HG03469 (cell line): ENCODE measurements around the gene ADGRB3.
"Not testable (repeated sequence)": the region's sequence is repeated elsewhere in the genome, so short reads cannot be mapped to it uniquely, and the experiment has no call there.

Experiments used
- ATAC-seq: cut with Tn5 transposase; IDR thresholded peaks from one replicate; pipeline ENCODE4 v1.9.1; 2021; ENCODE audit warnings: mild to moderate bottlenecking, moderate library complexity, moderate number of reproducible peaks; ENCODE audit not compliant: unreplicated experiment

The ADGRB3 gene

DNA sequence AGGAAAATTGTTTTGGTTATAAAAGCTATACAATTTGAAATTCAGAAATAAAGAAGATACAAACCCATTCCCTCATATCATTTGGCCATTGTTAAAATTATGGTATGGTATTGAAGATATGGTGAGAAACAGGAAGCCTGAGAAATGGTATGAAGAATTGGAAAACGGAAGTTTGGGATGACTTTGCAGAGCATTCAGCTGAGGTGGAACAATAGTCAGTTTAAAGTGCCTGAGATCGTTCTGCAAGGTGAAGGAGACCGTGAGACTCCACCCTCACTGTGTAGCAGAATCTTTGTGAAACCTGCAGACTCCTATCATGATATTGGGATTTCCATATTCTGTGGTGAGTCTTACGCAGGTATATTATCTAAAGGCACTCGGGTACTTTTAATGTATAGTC lies 97.3 kb downstream of the ADGRB3 start:
- ATAC-seq, result no peak

DNA sequence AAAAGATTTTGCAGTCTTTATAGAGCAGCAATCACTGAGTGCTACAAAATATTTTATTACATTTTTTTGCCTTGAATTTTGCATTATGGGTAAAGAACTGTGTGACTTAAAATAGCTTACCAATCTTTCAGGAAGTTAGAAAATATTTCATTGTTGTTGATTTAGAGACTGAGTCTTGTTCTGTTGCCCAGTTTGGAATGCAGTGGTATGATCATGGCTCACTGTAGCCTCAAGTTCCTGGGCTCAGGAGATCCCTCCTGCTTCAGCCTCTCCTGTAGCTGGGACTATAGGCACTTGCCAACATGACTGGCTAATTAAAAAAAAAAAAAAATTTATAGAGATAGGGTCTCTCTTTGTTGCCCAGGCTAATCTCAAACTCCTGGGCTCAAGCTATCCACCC lies 100.8 kb downstream of the ADGRB3 start:
- no peak for ATAC-seq

DNA sequence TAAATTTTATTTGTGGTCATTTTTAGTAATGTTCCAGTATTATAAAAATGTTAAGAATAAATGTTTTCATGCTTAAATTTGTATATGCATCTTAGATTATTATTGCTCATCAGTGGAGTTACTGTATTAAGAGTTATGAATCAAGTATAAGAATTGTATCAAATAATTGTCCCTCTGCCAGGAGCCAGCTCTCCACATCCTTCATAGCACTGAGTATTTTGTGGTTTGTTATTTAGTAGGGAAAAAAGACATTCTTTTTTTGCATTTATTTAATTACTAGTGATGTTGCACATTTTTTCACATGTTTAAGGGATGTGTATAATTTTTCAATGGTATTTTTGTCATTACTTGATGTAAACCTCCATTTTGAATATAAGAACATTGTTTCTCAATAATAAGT lies 102.0 kb downstream of the ADGRB3 start:
- ATAC-seq, result no peak

DNA sequence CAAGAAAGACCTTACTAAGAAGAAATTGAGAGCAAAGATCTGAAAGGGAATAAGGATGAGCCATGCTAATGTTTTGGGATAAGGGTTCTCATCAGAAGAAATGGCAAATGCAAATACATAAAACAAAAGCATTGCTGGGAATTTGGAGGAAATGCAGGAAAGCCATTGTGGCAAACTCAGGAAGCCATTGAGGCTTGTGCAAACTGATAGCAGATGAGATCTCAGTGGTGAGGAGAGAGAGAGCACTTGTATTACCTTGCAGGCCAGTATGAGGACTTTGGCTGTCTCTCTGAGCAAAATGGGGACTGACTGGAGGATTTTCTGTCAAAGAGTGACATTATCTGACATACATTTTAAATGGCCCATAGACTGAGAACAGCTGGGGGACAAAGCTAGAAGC lies 103.0 kb downstream of the ADGRB3 start:
- ATAC-seq, result no peak

DNA sequence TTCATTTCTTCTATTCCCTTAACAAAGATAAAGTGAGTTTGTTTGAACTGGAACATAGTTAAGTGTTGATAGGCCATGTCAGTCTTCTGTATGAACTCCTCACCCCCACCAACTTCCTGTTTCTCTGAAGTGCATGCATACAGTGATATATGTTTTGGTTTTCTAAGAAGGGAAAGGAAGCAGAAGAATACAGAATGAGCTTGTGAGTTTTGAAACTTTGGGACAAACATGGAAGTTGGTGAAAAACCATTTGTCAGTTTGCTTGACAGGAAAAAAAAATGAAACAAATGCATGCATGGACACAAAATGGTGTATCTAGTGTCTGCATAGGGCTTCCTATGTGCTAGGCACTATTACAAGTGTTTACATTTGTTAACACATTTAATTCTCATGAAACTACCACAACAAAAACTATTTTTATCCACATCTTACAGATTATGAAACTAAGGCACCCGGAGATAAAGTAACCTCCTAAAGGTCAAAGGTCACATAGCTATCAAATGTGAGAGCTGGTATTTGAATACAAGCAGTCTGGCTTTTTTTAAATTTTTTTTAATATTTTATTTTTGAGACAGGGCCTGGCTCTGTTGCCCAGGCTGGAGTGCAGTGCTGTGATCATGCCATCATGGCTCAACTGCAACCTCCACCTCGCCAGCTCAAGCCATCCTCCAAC lies 105.9 kb downstream of the ADGRB3 start:
- ATAC-seq, result peak; percentile 44

DNA sequence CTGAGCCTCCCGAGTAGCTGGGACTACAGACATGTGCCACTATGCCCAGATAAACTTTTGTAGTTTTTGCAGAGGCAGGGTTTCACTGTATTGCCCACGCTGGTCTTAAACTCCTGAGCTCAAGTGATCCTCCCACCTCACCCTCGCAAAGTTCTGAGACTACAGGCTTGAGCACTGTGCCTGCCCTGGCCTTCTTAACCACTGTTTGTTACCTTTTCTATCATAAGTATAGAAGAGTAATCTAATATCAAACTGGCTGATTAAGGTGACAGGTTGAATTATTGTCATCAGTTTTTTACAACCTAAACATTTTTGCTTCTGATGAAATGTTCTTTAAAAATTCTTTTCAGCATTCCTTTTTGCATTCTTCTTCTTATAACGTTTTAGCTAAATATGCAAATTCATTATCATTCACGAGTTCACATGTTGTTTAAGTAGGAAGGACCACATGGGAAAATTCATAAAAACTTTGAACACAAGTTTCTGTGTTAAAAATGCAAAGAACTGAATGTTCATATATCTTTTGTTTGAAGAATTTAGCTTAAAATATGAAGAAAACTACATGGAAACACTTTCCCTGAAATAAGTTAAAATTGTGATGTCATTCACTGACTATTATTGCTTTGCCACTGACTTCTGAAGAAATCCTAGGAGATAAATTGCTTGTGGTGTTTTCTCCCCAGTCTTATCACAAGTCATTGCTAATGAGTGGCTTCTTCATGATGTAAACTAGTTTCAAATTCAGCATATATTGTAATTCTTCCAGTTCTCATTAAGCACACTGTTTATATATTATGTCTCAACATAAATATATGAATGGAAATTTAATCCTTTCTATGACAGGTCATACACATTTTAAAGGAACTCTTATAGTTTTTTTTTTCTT lies 106.7 kb downstream of the ADGRB3 start:
- no peak for ATAC-seq

DNA sequence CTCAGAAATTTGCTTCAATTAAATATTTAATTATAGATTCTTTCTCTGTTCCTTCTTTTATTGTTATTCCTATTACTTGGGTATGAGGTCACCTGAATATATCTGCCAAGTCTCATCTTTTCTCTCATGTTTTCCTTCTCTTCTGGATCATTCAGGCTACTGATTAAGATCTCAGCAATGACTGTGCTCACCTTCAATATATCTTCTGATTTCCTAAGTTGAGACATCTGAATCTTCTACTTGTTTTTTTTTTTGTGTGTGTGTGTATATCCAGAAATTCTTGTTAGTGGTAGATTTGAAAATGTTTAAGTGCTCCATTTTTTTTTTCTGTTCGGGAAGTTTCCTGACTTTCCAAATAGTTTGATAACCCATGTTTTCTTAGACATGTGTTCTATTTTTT lies 108.0 kb downstream of the ADGRB3 start:
- ATAC-seq, result no peak

DNA sequence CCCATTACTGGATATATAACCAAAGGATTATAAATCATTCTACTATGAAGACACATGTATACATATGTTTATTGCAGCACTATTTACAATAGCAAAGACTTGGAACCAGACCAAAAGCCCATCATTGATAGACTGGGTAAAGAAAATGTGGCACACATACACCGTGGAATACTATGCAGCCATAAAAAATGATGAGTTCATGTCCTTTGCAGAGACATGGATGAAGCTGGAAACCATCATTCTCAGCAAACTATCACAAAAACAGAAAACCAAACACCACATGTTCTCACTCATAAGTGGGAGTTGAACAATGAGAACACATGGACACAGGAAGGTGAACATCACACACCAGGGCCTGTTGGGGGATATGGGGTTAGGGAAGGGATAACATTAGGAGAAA lies 109.3 kb downstream of the ADGRB3 start:
- ATAC-seq, result not testable (repeated sequence)

DNA sequence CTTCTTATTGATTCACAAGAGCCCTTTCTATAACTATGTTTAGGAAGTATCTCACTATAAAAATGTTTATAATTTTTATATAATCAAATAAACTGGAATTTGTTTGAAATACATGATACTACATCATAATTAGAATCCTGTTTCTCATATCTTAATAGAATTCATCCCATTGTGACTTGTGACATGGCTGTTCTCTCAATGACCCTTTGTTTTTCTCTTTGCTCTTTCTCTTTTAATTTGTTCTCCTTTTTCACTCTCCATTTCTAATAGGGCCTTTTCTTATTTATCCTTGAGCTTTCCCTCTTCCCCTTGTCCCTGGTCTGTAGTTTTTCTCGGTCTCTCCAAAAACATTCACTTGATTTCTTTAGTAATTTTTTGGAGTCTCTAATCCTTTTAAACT lies 111.3 kb downstream of the ADGRB3 start:
- no peak for ATAC-seq

DNA sequence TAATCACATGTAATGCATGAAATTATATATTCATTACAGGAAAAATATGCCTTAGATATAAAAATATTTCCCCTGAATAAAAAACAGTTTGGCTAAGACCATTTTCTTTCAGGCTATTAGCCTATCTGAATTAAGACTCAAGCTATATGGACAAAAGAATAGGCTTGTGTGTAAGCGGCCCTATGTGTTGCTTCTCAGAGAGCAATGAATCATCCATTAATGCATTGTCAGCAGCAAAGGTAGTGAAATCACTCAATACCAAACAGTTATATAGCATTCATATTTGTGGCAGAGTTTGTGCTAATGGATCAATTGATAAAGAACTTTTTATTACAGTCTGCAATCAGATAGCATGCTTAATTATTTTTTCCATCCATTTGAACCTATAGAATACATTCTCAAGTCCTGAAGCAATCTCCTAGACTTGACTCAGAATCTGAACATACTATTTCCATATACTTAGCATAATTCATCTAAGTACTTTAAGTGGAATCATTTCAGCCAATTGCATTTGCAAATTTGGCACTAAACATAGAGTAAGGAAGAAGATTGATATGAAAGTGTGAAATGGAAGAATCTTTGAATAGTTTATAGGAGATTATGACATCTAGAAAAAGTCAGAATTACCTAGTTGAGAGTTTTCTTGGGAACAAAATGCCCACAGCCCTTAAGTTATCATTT lies 112.2 kb downstream of the ADGRB3 start:
- no peak for ATAC-seq

DNA sequence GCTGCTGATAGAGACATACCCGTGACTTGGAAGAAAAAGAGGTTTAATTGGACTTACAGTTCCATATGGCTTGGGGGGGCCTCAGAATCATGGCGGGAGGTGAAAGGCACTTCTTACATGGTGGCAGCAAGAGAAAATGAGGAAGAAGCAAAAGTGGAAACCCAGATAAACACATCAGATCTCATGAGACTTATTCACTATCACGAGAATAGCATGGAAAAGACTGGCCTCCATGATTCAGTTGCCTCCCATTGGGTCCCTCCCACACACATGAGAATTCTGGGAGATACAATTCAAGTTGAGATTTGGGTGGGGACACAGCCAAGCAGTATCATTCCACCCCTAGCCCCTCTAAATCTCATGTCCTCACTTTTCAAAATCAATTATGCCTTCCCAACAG lies 112.8 kb downstream of the ADGRB3 start:
- ATAC-seq, result not testable (repeated sequence)

DNA sequence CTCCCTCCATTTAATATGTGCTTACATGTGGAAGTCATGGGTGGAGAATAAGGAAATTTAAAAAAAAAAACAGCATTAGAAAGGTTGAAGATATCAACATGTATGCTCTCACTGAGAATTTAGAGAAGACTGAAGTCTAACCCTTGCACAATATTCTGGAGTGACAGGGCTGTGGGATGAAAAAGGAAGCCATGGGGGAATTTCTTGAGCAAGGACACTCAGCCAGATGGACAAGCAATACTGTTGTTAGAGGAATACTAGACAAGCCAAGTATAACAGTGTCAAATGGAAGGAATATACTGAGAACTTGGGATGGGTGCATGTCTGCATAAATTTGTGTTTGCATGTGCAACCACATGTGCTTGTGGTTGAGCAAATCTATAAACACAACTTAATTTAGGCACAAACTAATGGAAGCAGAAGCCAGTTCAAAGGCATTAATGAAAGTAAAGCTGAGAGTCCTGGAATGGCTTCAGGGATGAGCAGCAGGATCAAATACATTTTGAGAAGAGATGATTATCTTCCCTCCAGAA lies 119.7 kb downstream of the ADGRB3 start:
- ATAC-seq, result no peak

DNA sequence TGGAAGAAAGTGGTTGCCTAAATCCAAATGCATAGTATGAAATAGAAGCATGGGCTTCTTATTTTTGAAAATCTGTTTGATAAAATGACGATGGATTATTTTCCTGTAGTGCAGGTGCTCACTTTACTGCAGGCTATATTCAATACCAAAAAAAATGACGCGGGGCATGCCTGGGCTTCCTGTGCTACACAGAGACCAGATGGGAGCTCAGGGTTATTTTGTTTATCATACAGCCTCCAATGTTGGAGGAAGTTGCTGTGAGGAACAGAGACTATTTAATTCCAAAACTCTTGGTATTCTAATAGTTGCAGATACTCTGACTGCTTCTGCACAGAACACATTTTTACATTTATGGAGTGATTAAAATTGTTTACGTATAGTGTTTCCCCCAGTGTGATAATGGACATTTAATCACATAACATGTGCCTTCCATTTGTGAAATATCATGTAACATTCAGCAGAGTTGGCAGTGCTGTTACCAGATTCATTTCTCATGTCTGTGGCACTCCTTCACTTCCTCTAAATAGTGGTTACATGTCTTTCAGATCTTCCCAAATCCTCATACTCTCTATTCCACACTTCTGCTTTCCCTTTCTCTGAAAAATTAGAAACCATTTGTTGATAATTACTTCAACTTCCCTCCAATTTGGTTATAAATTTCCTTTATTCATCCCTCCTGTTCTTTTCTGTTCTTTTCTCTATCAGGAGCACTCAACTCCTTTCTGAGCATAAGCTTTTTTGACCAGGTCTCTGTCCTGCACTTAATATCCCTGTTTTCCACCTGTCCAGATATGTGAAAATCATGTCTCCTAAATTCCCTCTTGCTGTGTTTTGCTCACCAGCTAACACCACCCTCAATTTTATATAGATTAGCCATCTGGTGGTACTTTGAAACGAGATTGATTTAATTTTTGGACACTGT lies 121.6 kb downstream of the ADGRB3 start:
- ATAC-seq, result no peak

DNA sequence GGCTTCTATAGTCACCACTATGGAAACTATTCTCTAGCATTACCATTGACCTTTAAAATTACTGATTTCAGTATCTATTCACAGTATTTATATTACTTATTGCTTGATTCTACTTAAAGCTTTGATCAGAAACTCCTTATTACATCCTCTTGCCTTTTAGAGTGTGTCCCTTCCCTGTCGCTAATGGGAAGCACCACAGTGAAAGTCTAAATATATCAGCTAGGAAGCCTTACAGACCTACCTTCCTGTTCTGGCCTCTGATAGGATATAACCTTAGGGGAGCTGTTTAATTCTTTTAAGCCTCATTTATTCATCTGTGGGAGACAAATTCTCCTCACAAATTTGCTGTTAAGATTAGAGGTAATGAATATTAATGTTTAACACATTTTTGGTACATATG lies 122.7 kb downstream of the ADGRB3 start:
- no peak for ATAC-seq

DNA sequence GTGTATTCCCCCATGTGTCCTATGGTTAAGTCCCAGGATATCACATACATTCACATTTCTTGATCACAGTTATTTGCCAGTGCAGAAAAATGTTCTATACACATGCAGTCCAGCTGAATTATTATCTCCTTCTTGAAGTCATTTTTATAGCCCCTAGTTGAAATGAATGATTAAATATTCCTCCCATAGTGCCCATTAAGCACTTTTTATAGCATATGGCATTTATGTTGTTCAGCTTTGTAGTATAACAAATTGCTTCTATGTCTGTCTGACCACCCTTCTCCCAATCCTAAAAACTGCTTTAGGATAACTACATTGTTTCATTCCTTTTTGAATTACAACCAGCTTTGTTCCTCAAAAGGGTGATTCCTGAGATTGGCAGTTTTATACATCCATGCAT lies 123.5 kb downstream of the ADGRB3 start:
- no peak for ATAC-seq

DNA sequence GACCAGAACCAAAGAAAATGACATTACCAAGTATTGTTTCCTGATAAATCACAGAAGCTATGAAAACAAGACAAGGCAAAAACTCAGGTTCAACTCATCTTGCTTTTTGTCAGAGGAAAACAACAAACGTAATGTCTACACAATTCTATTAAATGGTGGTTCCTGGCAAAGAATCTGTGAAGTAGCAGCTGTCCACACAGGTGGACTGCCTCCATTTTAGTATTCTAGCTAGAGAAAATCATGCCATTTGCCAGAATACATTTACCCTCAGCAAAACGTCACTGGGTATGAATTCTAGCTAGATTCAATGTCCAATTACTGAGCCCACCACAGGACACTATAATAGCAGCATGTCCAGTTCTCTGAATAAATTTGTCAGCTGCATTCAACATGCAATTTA lies 125.4 kb downstream of the ADGRB3 start:
- ATAC-seq, result no peak

DNA sequence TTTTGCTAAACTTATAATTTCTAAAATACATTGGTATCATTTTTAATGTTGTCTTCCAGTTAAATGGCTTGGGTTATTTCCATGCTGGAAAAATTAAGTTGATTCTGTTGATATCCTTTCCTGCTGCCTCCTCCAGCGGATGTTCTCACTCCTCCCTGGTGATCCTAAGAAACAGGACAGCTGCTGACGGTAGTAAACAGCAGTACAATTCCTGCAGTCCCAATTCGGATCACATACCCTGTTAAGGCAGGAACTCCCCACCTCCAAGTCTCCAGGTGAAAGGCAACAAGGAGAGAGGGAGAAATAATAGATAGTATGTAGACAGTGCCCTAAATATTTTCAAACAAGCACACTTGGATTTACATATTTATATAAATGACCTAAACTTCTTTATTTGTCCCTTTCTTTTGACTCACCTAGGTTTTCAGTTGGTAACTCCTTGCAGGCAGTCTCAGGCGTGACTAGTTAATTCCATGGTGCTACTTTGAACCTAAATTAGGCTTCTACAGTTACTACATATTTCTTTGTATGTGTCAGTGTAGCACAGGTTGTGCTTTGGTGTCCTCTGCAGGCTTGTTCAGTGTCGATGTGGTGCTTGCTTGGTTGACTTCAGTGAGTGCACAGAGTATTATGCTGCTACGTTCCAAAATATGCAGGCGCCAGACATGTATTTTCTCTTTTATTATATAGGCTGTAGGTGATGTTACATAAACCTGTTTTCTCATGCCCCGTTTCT lies 126.0 kb downstream of the ADGRB3 start:
- no peak for ATAC-seq

DNA sequence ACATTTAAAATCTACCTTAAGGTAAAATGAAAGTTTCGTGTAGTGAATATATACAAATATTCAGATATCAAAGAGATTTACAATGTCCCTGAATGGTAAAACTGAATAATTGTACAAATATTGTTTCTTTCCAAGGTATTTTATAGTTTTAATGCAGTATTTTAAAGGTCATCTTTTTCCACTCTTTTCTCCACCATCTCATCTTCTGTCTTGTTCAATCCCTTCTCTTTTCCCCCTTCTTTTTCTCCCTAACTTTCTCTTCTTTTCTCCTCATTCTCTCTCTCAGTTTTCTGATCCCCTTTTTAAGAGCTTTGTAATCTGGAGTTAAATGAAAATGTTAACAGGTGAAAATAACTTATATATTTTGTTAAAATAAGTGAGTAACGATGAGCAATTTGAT lies 126.9 kb downstream of the ADGRB3 start:
- ATAC-seq, result no peak

DNA sequence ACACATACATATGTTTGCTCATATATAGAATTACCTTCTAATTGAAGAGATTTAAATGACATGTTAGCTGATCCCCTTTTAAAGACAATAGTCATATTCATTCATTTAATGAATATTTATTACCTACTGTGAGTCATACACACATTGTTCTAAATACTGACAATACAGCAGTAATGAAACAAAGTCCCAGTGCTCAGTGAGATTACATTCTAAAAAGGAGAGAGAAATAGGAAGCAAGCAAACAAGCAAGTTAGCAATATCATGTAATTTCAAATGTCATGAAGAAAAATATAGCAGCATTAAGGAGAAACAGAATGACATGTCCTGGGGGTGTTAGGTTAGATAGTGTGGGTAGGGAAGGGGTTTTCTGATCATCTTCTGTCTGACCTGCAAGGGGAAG lies 136.3 kb downstream of the ADGRB3 start:
- ATAC-seq, result no peak

DNA sequence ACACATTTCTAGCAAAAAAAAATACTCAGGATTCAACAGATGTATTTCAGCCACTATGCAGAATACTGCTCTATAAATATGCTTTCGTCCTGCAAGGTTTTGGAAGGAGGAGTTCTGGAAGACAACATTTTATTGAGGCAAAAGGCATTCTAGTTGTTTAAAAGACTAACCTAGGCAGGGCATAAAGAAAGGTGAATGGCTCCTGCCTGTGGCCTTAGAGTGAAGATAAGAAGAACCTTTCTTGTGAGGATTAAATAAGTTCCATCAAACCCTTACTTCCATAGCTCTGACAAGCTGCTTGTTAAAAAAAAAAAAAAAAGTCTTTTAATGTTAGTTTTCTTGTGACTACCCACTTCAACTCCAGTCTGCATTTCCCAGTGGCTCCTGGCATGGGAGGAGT lies 139.8 kb downstream of the ADGRB3 start:
- ATAC-seq, result no peak
